Neuronal stem cell (in vitro differentiated cells): ENCODE measurements around the gene SAYSD1.

Experiments used
- DNase-seq: peaks from one replicate; pipeline ENCODE4 v3.0.0-alpha.2; 2013; ENCODE audit warnings: low spot score
- H2AFZ ChIP-seq: one replicate; pipeline ENCODE4 v1.6.1; 2013; ENCODE audit warnings: mild to moderate bottlenecking, low read length, inconsistent platforms
- H2AK5ac ChIP-seq: 2 replicates; pipeline ENCODE4 v1.6.1; 2013; ENCODE audit warnings: low read depth, mild to moderate bottlenecking, inconsistent platforms, low read length, moderate library complexity, mixed read lengths
- H2BK120ac ChIP-seq: 2 replicates; pipeline ENCODE4 v1.6.1; 2013; ENCODE audit warnings: low read depth, mild to moderate bottlenecking, inconsistent platforms, low read length, moderate library complexity, mixed read lengths
- H2BK12ac ChIP-seq: one replicate; pipeline ENCODE4 v1.6.1; 2013; ENCODE audit warnings: low read length, inconsistent platforms
- H2BK15ac ChIP-seq: 2 replicates; pipeline ENCODE4 v1.6.1; 2013; ENCODE audit warnings: mild to moderate bottlenecking, low read length, inconsistent platforms, mixed read lengths
- H2BK5ac ChIP-seq: one replicate; pipeline ENCODE4 v1.6.1; 2013; ENCODE audit warnings: inconsistent platforms, mild to moderate bottlenecking, low read length, moderate library complexity
- H3K14ac ChIP-seq: one replicate; pipeline ENCODE4 v1.6.1; 2013; ENCODE audit warnings: low read length, inconsistent platforms
- H3K18ac ChIP-seq: 2 replicates; pipeline ENCODE4 v1.6.1; 2013; ENCODE audit warnings: low read length, inconsistent platforms
- H3K23ac ChIP-seq: 2 replicates; pipeline ENCODE4 v1.6.1; 2013; ENCODE audit warnings: low read depth, mild to moderate bottlenecking, mixed read lengths, low read length, inconsistent platforms; ENCODE audit not compliant: poor library complexity
- H3K27ac ChIP-seq: replicated peaks from 3 replicates; pipeline ENCODE4 v1.5.1; 2013; ENCODE audit warnings: low read length, inconsistent platforms
- H3K27me3 ChIP-seq, 3 experiments: 2 replicates each; pipeline ENCODE4 v1.6.1; 2013; ENCODE audit warnings: low read length in 3 of 3, mild to moderate bottlenecking in 2 of 3, inconsistent platforms in 1 of 3, low read depth in 1 of 3, mixed read lengths in 1 of 3, moderate library complexity in 1 of 3; ENCODE audit not compliant: control insufficient read depth in 3 of 3, insufficient read depth in 3 of 3
- H3K36me3 ChIP-seq, 2 donors: replicated peaks in 1 of 2; 2 replicates each; pipeline ENCODE4 v1.6.1; 2013; ENCODE audit warnings: low read length in 2 of 2; ENCODE audit not compliant: control insufficient read depth in 2 of 2, insufficient read depth in 2 of 2
- H3K4ac ChIP-seq: 2 replicates; pipeline ENCODE4 v1.6.1; 2013; ENCODE audit warnings: inconsistent platforms, mild to moderate bottlenecking, low read length, moderate library complexity
- H3K4me1 ChIP-seq, 2 donors: 1 replicate in 1 of 2; 2 replicates in 1 of 2; pipeline ENCODE4 v1.6.1; 2013; ENCODE audit warnings: low read length in 2 of 2, low read depth in 1 of 2; ENCODE audit not compliant: control insufficient read depth in 2 of 2, insufficient read depth in 1 of 2
- H3K4me2 ChIP-seq: one replicate; pipeline ENCODE4 v1.6.1; 2013; ENCODE audit warnings: mild to moderate bottlenecking, low read length, inconsistent platforms; ENCODE audit not compliant: insufficient read depth, poor library complexity, severe bottlenecking
- H3K4me3 ChIP-seq, 2 donors: 2 replicates each; pipeline ENCODE4 v1.5.1; 2013; ENCODE audit warnings: low read length in 2 of 2, mild to moderate bottlenecking in 2 of 2, inconsistent platforms in 1 of 2, moderate library complexity in 1 of 2
- H3K79me1 ChIP-seq: one replicate; pipeline ENCODE4 v1.6.1; 2013; ENCODE audit warnings: low read depth, mild to moderate bottlenecking, inconsistent platforms, low read length, moderate library complexity
- H3K9ac ChIP-seq: one replicate; pipeline ENCODE4 v1.6.1; 2013; ENCODE audit warnings: mild to moderate bottlenecking, low read depth, low read length, inconsistent platforms; ENCODE audit not compliant: poor library complexity
- H3K9me3 ChIP-seq, 2 donors: replicated peaks in 1 of 2; 2 replicates each; pipeline versions ENCODE3 to v1.6.1; 2013; ENCODE audit warnings: low read length in 2 of 2, mild to moderate bottlenecking in 2 of 2, inconsistent platforms in 1 of 2, low read depth in 1 of 2, mixed read lengths in 1 of 2, moderate library complexity in 1 of 2; ENCODE audit not compliant: control insufficient read depth in 2 of 2, insufficient read depth in 1 of 2
- H4K8ac ChIP-seq: one replicate; pipeline ENCODE4 v1.6.1; 2013; ENCODE audit warnings: low read depth, mild to moderate bottlenecking, inconsistent platforms, low read length, moderate library complexity
- H4K91ac ChIP-seq: one replicate; pipeline ENCODE4 v1.6.1; 2013; ENCODE audit warnings: low read length, low read depth, mild to moderate bottlenecking, inconsistent platforms; ENCODE audit not compliant: poor library complexity
- WGBS, 2 donors: extraction: QIAGEN DNeasy Blood & Tissue Kit; methylation state at CpG; one replicate each; pipeline ENCODE4 v1.1.7; 2013; ENCODE audit warnings: missing lambda C conversion rate in 2 of 2, mixed read lengths in 1 of 2; ENCODE audit not compliant: insufficient read length in 2 of 2, insufficient replicate concordance in 1 of 2; ENCODE audit errors: extremely low coverage in 2 of 2; 5-methylcytosine and 5-hydroxymethylcytosine counted together

Gene SAYSD1

GRCh38 chr6:39058471-39059147, 56.4 kb downstream of the SAYSD1 start:
- no CpG with 5 or more reads among the region's 6 CpGs for WGBS, 2 donors
- no peak for DNase-seq

GRCh38 chr6:39057251-39058155, 57.5 kb downstream of the SAYSD1 start:
- no CpG with 5 or more reads among the region's 17 CpGs for WGBS, 2 donors

More at GRCh38 chr6:39058471-39059147, 56.4 kb downstream of the SAYSD1 start:
- no peak overlapping the region for H2AK5ac ChIP-seq
- no peak overlapping the region for H2BK12ac ChIP-seq
- no peak overlapping the region for H2BK15ac ChIP-seq
- no peak overlapping the region for H2BK5ac ChIP-seq
- H4K8ac ChIP-seq: no peak overlapping the region
- H3K4me3 ChIP-seq: no peak overlapping the region
- peaks cover 0 to 5% of the 10 kb centered on the region in 2 donors for H3K4me1 ChIP-seq
- H3K27me3 ChIP-seq: peaks cover 0 to 64% (median 0%) of the 10 kb centered on the region in 3 experiments
- peaks cover 0 to 2% of the 10 kb centered on the region in 2 donors for H3K36me3 ChIP-seq
- H2AFZ ChIP-seq: no peak overlapping the region
- no peaks in the 10 kb centered on the region for H3K9me3 ChIP-seq
- H3K14ac ChIP-seq: no peak overlapping the region
- no peak overlapping the region for H3K27ac ChIP-seq
- no peak overlapping the region for H3K18ac ChIP-seq
- no peaks in the 10 kb centered on the region for H3K79me1 ChIP-seq
- H3K4ac ChIP-seq: no peak overlapping the region
- no peak overlapping the region for H3K9ac ChIP-seq
- no peak overlapping the region for H3K4me2 ChIP-seq
- no peak overlapping the region for H3K23ac ChIP-seq
- no peak overlapping the region for H2BK120ac ChIP-seq
- H4K91ac ChIP-seq: no peak overlapping the region

GRCh38 chr6:39056681-39057080, 58.3 kb downstream of the SAYSD1 start:
- Histone ChIP-seq H3K4me3 (no peak overlapping the region), H2AFZ (no peak overlapping the region), H2AK5ac (no peak overlapping the region), H3K4me2 (no peak overlapping the region), H4K91ac (no peak overlapping the region), H3K27ac (no peak overlapping the region), H3K4ac (no peak overlapping the region), H3K27me3 (peaks cover 0 to 64% (median 0%) of the 10 kb centered on the region in 3 experiments), H4K8ac (no peak overlapping the region), H3K23ac (no peak overlapping the region), H2BK5ac (no peak overlapping the region), H3K9me3 (no peaks in the 10 kb centered on the region), H2BK120ac (no peak overlapping the region), H3K4me1 (peaks cover 0 to 6% of the 10 kb centered on the region in 2 donors), H3K14ac (no peak overlapping the region), H2BK15ac (no peak overlapping the region), H3K18ac (no peak overlapping the region), H3K9ac (no peak overlapping the region), H3K79me1 (no peaks in the 10 kb centered on the region), H2BK12ac (no peak overlapping the region), H3K36me3 (peaks cover 0 to 2% of the 10 kb centered on the region in 2 donors)
- DNase-seq: no peak
- no CpG with 5 or more reads among the region's 9 CpGs for WGBS, 2 donors

More at GRCh38 chr6:39057251-39058155, 57.5 kb downstream of the SAYSD1 start:
- Histone ChIP-seq H3K27me3 (peaks cover 0 to 65% (median 0%) of the 10 kb centered on the region in 3 experiments), H3K27ac (no peak overlapping the region), H2BK15ac (no peak overlapping the region), H2BK120ac (no peak overlapping the region), H3K4ac (no peak overlapping the region), H2AK5ac (no peak overlapping the region), H2BK5ac (no peak overlapping the region), H3K4me2 (no peak overlapping the region), H3K9me3 (no peaks in the 10 kb centered on the region), H3K36me3 (peaks cover 0 to 2% of the 10 kb centered on the region in 2 donors), H3K14ac (no peak overlapping the region), H3K23ac (no peak overlapping the region), H3K79me1 (no peaks in the 10 kb centered on the region), H3K4me3 (no peak overlapping the region), H3K9ac (peak overlapping the region; percentile 12), H2AFZ (no peak overlapping the region), H4K91ac (no peak overlapping the region), H3K18ac (no peak overlapping the region), H4K8ac (no peak overlapping the region), H2BK12ac (no peak overlapping the region), H3K4me1 (peaks cover 0 to 6% of the 10 kb centered on the region in 2 donors)
- no peak for DNase-seq

- Histone ChIP-seq H2BK12ac (no peak overlapping the region), H3K14ac (no peak overlapping the region), H3K18ac (no peak overlapping the region), H3K9ac (no peak overlapping the region), H2AK5ac (no peak overlapping the region), H3K9me3 (no peaks in the 10 kb centered on the region), H3K27me3 (peaks cover 0 to 64% (median 0%) of the 10 kb centered on the region in 3 experiments), H3K27ac (no peak overlapping the region), H2BK5ac (no peak overlapping the region), H4K8ac (no peak overlapping the region), H3K4me1 (peaks cover 0 to 6% of the 10 kb centered on the region in 2 donors), H3K36me3 (peaks cover 0 to 2% of the 10 kb centered on the region in 2 donors), H3K79me1 (no peaks in the 10 kb centered on the region), H3K4ac (no peak overlapping the region), H3K4me2 (no peak overlapping the region), H2AFZ (no peak overlapping the region), H4K91ac (no peak overlapping the region), H2BK120ac (no peak overlapping the region), H2BK15ac (no peak overlapping the region), H3K4me3 (no peak overlapping the region), H3K23ac (no peak overlapping the region)
- WGBS, 2 donors: no CpG with 5 or more reads among the region's 5 CpGs
- DNase-seq: no peak
Measured at GRCh38 chr6:39056191-39056590, 58.8 kb downstream of the SAYSD1 start.
